GM12878 (cell line): ENCODE data around the gene PRKCD. TPM values are rescaled to one million over a fixed set of nuclear protein-coding genes. Genes with fewer than 3 reads are reported as not detected.

Experiments
- ATAC-seq: fragments of 200-7000 bp; cut with Tn5 transposase; 3 replicates; pipeline ENCODE4 v1.9.1; 2020; ENCODE audit warnings: mild to moderate bottlenecking, moderate library complexity
- BruUV-seq: library from RNA; stranded (reverse); fragments of 400-500 nt; replicated peaks from 2 replicates; lab custom pipeline; 2021; lab: Mats Ljungman, UMichigan
- CTCF ChIA-PET: fragments of 300-600 bp; sonication (Branson Sonifier 250); formaldehyde crosslinking; extraction: SDS; loops from one replicate; lab custom pipeline; 2021; ENCODE audit warnings: inconsistent platforms; lab: Yijun Ruan, JAX
- POLR2A ChIA-PET: fragments of 350-600 bp; formaldehyde crosslinking; extraction: SDS; loops from one replicate; lab custom pipeline; 2021; ENCODE audit warnings: inconsistent platforms; lab: Charles Lee
- RAD21 ChIA-PET: fragments of 300-600 bp; sonication (Branson Sonifier 250); formaldehyde crosslinking; loops from one replicate; lab custom pipeline; 2023; ENCODE audit warnings: antibody characterized with exemption; ENCODE audit not compliant: unreplicated experiment; lab: Charles Lee
- SMC1A ChIA-PET: fragments of 300-600 bp; sonication (Branson Sonifier 250); formaldehyde crosslinking; loops from one replicate; lab custom pipeline; 2023; ENCODE audit not compliant: unreplicated experiment, uncharacterized antibody; lab: Charles Lee
- DNase-seq: peaks from one replicate; pipeline ENCODE4 v3.0.0-alpha.2; 2011; ENCODE audit warnings: low read depth, low spot score
- FAIRE-seq: peaks from 3 replicates; lab custom pipeline; 2011; peaks lifted over from hg19 to GRCh38; lab: Jason Lieb, UNC
- H2AFZ ChIP-seq: 2 replicates; pipeline ENCODE4 v1.6.0; 2011; ENCODE audit warnings: low read depth, low read length, control low read depth; ENCODE audit not compliant: control insufficient read depth
- H3K27ac ChIP-seq: 2 replicates; pipeline ENCODE4 v1.5.1; 2011; ENCODE audit warnings: control low read depth; ENCODE audit not compliant: control insufficient read depth, insufficient read depth
- H3K27me3 ChIP-seq, 2 experiments: replicated peaks in 1 of 2; 2 replicates each; pipeline versions ENCODE4 v1.6.0 to v1.6.1; 2011; ENCODE audit warnings: low read length in 1 of 2; ENCODE audit not compliant: control insufficient read depth in 2 of 2, insufficient read depth in 2 of 2
- H3K36me3 ChIP-seq, 2 experiments: 2 replicates each; pipeline ENCODE4 v1.5.1; 2011; ENCODE audit warnings: low read length in 1 of 2; ENCODE audit not compliant: control insufficient read depth in 2 of 2, insufficient read depth in 2 of 2
- H3K4me1 ChIP-seq: 2 replicates; pipeline ENCODE4 v1.6.1; 2011; ENCODE audit warnings: mild to moderate bottlenecking, low read length, moderate library complexity, mixed read lengths; ENCODE audit not compliant: control insufficient read depth, insufficient read depth
- H3K4me2 ChIP-seq: 2 replicates; pipeline ENCODE4 v1.6.0; 2011; ENCODE audit warnings: control low read depth; ENCODE audit not compliant: control insufficient read depth, insufficient read depth
- H3K4me3 ChIP-seq: fragments of 200-600 bp; sonication (generic); 2 replicates; pipeline ENCODE4 v1.5.1; 2016
- H3K79me2 ChIP-seq: 2 replicates; pipeline ENCODE4 v1.6.0; 2011; ENCODE audit warnings: low read length; ENCODE audit not compliant: control insufficient read depth, insufficient read depth
- H3K9ac ChIP-seq: 2 replicates; pipeline ENCODE4 v1.8.0; 2011; ENCODE audit warnings: low read length, control low read depth, mixed read lengths; ENCODE audit not compliant: control insufficient read depth, insufficient read depth
- H3K9me3 ChIP-seq: replicated peaks from 3 replicates; pipeline ENCODE4 v1.5.1; 2011; ENCODE audit warnings: mild to moderate bottlenecking, low read length; ENCODE audit not compliant: control insufficient read depth, insufficient read depth
- H4K20me1 ChIP-seq: 2 replicates; pipeline ENCODE4 v1.6.0; 2011; ENCODE audit not compliant: control insufficient read depth, insufficient read depth
- BRCA1 ChIP-seq: IDR thresholded peaks from 2 replicates; pipeline ENCODE4 v1.6.1; 2011; ENCODE audit warnings: low read depth, low read length, improper control_type of control experiment
- LARP7 ChIP-seq: fragments of 450-650 bp; IDR thresholded peaks from 2 replicates; pipeline ENCODE4 v1.6.1; 2017; ENCODE audit warnings: mild to moderate bottlenecking
- SIX5 ChIP-seq: IDR thresholded peaks from 2 replicates; pipeline ENCODE4 v1.6.1; 2011; ENCODE audit warnings: mild to moderate bottlenecking, low read depth, low read length, moderate library complexity; ENCODE audit not compliant: severe bottlenecking
- SPI1 ChIP-seq: IDR thresholded peaks from 2 replicates; pipeline ENCODE4 v1.6.1; 2011; ENCODE audit warnings: low read depth, mild to moderate bottlenecking, low read length, moderate library complexity, borderline replicate concordance; ENCODE audit not compliant: insufficient read depth
- YY1 ChIP-seq: IDR thresholded peaks from 2 replicates; pipeline ENCODE4 v1.6.1; 2011; ENCODE audit warnings: low read depth, mild to moderate bottlenecking, low read length
- WGBS: methylation state at CpG from one replicate; pipeline ENCODE4 v1.1.6; 2016; ENCODE audit warnings: low lambda C conversion rate; ENCODE audit not compliant: insufficient replicate concordance, insufficient coverage; ENCODE audit errors: missing lambda C conversion rate; 5-methylcytosine and 5-hydroxymethylcytosine counted together
- in situ Hi-C: fragments of 300-500 bp; cut with MboI; formaldehyde crosslinking; loops from 9 replicates; pipeline ENCODE4 v1.14.3; 2018; ENCODE audit warnings: mixed read lengths
- intact Hi-C: fragments of 100-400 bp; cut with micrococcal nuclease; formaldehyde crosslinking; loops from one replicate; pipeline ENCODE4 v1.14.2; 2022; ENCODE audit not compliant: unreplicated experiment
- polyA plus RNA-seq, 11 experiments: library from polyadenylated mRNA; depleted of rRNA in 4 of 11; unstranded in 6 of 11; stranded (reverse) in 5 of 11; fragments of >200 nt; fragmentation: Nextera tagmentation in 4 of 11; fragmentation: Illumina TruSeq in 1 of 11; extraction: Ambion mirVana in 4 of 11; extraction: Trizol in 1 of 11; gene quantifications; 1 replicate in 1 of 11; 2 replicates in 10 of 11; pipeline versions ENCODE4 v1.2.1 to v1.2.3, GENCODE V29; 2011 to 2016; ENCODE audit warnings: inconsistent platforms in 2 of 11, missing spikeins in 2 of 11, low read depth in 1 of 11
- total RNA-seq, 4 experiments: library from RNA; depleted of rRNA in 3 of 4; stranded (reverse); fragments of >200 nt in 3 of 4; fragmentation: Illumina TruSeq in 1 of 4; extraction: Trizol in 1 of 4; gene quantifications; 2 replicates each; pipeline versions ENCODE4 v1.2.1 to v1.2.3, GENCODE V29; 2013 to 2021
- TF ChIP-seq, protein P1 (sequence below), 3 experiments: IDR thresholded peaks in 2 of 3; conservative IDR thresholded peaks in 1 of 3; 2 replicates each; pipeline ENCODE4 v1.5.1; 2011; ENCODE audit warnings: low read depth in 3 of 3, low read length in 3 of 3, mild to moderate bottlenecking in 3 of 3, control low read depth in 2 of 3, moderate library complexity in 2 of 3, inconsistent platforms in 1 of 3, mixed read lengths in 1 of 3; ENCODE audit not compliant: control insufficient read depth in 2 of 3, insufficient read depth in 1 of 3; ENCODE audit errors: extremely low read depth in 1 of 3
- TF ChIP-seq, protein P2 (sequence below): IDR thresholded peaks from 2 replicates; pipeline ENCODE4 v1.6.1; 2011; ENCODE audit warnings: borderline replicate concordance, low read depth, mild to moderate bottlenecking, moderate library complexity, mixed read lengths, low read length; ENCODE audit not compliant: insufficient read depth; ENCODE audit errors: extremely low read length
- TF ChIP-seq, protein P3 (sequence below): fragments of 150-350 bp; IDR thresholded peaks from 2 replicates; pipeline ENCODE4 v1.6.1; 2016; ENCODE audit warnings: low read depth, low read length
- TF ChIP-seq, protein P4 (sequence below): fragments of 450-650 bp; IDR thresholded peaks from 2 replicates; pipeline ENCODE4 v1.6.1; 2018; ENCODE audit warnings: borderline replicate concordance, mild to moderate bottlenecking; ENCODE audit not compliant: partially characterized antibody

PRKCD gene
- total and polyA plus RNA-seq, 10 of the 15 experiments (the other 5 are each of a cell fraction or from before 2014, with no cell fraction given), result 10.0 to 114 (median 42.4) TPM

DNA sequence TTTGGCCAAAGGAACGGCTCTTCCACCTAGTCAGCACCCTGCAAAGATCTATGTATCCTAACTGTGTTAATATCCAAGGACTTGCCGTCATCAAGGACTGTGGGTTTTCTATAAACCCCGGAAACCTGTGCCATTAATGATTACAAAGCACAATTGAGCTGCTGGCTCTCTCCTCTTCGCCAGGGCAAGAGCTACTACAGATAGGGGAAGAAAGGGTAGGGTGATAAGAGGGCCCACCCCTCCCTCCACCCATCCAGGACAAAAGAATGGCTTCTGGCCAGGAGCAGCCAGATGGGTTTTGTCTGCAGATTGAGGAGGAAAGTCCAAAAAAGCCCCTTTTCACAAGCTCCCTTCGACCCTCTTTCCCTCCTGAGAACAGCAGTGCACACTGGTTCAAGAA is 40.7 kb upstream of the PRKCD start (continued):
- TF ChIP-seq, protein P1, sequence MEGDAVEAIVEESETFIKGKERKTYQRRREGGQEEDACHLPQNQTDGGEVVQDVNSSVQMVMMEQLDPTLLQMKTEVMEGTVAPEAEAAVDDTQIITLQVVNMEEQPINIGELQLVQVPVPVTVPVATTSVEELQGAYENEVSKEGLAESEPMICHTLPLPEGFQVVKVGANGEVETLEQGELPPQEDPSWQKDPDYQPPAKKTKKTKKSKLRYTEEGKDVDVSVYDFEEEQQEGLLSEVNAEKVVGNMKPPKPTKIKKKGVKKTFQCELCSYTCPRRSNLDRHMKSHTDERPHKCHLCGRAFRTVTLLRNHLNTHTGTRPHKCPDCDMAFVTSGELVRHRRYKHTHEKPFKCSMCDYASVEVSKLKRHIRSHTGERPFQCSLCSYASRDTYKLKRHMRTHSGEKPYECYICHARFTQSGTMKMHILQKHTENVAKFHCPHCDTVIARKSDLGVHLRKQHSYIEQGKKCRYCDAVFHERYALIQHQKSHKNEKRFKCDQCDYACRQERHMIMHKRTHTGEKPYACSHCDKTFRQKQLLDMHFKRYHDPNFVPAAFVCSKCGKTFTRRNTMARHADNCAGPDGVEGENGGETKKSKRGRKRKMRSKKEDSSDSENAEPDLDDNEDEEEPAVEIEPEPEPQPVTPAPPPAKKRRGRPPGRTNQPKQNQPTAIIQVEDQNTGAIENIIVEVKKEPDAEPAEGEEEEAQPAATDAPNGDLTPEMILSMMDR (IDR thresholded peaks at IDR 0.05 in 2 of 3, conservative IDR thresholded peaks at IDR 0.05 in 1 of 3; ENCODE audit: control insufficient read depth in 2 of 3, extremely low read depth in 1 of 3, insufficient read depth in 1 of 3, low read depth in 3 of 3, low read length in 3 of 3), result no peak
- TF ChIP-seq, all 136 proteins: peak for 0

DNA sequence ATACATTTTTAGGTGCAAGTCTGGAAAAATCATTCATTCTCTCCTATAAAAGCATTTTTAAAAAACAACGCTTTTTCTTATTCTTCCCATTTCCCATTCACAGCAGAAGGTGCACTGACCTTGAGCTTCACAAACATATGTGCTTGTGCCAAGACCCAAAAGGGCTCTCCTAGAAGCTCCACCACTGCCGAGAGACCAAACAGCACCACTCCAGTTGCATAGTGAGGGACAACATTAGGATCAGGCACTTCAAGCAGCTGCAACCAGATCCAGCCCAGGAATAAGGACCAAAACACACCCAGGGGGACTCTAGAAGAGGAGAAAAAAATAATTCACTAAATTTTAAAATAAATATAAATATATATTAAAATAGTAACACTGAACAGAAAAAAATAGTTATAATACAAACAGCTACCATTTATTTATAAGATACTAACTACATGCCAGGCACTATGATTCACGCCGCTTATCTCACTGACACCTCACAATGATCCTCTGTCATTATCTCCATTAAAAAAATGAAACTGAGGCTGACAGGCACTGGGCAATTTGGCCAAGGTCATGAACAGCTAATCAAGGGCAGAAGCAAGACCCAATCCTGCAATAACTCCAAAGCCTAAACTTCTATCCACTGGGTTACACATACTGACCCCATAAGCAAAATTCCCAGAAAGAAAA is 38.6 kb upstream of the PRKCD start:
- SMC1A ChIA-PET, result interaction anchor here (1.1 to 1.7 kb wide), 2 partner anchors 12 to 74 kb away, joined by 4 to 9 read pairs; no protein-coding TSS in a partner anchor

More for the DNA sequence above, 38.6 kb upstream of the PRKCD start:
- FAIRE-seq, result no peak
- H3K36me3 ChIP-seq, result peaks cover 25 to 52% of the 10 kb centered on the region in 2 experiments
- WGBS, result 96% methylated on average over 4 of the region's 4 CpGs
- no peak overlapping the region for H3K4me2 ChIP-seq
- H4K20me1 ChIP-seq, result no peaks in the 10 kb centered on the region
- BruUV-seq, result no TSS peak
- H3K27me3 ChIP-seq, result no peaks in the 10 kb centered on the region
- no peaks in the 10 kb centered on the region; the same call in 1 of the 2 replicates for H3K79me2 ChIP-seq
- no peak overlapping the region for H3K9ac ChIP-seq
- TF ChIP-seq LARP7 (no peak), SPI1 (no peak), BRCA1 (no peak), SIX5 (no peak), YY1 (no peak)
- TF ChIP-seq, protein P2, sequence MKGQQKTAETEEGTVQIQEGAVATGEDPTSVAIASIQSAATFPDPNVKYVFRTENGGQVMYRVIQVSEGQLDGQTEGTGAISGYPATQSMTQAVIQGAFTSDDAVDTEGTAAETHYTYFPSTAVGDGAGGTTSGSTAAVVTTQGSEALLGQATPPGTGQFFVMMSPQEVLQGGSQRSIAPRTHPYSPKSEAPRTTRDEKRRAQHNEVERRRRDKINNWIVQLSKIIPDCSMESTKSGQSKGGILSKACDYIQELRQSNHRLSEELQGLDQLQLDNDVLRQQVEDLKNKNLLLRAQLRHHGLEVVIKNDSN, result no peak
- TF ChIP-seq, protein P3, sequence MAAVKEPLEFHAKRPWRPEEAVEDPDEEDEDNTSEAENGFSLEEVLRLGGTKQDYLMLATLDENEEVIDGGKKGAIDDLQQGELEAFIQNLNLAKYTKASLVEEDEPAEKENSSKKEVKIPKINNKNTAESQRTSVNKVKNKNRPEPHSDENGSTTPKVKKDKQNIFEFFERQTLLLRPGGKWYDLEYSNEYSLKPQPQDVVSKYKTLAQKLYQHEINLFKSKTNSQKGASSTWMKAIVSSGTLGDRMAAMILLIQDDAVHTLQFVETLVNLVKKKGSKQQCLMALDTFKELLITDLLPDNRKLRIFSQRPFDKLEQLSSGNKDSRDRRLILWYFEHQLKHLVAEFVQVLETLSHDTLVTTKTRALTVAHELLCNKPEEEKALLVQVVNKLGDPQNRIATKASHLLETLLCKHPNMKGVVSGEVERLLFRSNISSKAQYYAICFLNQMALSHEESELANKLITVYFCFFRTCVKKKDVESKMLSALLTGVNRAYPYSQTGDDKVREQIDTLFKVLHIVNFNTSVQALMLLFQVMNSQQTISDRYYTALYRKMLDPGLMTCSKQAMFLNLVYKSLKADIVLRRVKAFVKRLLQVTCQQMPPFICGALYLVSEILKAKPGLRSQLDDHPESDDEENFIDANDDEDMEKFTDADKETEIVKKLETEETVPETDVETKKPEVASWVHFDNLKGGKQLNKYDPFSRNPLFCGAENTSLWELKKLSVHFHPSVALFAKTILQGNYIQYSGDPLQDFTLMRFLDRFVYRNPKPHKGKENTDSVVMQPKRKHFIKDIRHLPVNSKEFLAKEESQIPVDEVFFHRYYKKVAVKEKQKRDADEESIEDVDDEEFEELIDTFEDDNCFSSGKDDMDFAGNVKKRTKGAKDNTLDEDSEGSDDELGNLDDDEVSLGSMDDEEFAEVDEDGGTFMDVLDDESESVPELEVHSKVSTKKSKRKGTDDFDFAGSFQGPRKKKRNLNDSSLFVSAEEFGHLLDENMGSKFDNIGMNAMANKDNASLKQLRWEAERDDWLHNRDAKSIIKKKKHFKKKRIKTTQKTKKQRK, result no peak
- TF ChIP-seq, protein P4, sequence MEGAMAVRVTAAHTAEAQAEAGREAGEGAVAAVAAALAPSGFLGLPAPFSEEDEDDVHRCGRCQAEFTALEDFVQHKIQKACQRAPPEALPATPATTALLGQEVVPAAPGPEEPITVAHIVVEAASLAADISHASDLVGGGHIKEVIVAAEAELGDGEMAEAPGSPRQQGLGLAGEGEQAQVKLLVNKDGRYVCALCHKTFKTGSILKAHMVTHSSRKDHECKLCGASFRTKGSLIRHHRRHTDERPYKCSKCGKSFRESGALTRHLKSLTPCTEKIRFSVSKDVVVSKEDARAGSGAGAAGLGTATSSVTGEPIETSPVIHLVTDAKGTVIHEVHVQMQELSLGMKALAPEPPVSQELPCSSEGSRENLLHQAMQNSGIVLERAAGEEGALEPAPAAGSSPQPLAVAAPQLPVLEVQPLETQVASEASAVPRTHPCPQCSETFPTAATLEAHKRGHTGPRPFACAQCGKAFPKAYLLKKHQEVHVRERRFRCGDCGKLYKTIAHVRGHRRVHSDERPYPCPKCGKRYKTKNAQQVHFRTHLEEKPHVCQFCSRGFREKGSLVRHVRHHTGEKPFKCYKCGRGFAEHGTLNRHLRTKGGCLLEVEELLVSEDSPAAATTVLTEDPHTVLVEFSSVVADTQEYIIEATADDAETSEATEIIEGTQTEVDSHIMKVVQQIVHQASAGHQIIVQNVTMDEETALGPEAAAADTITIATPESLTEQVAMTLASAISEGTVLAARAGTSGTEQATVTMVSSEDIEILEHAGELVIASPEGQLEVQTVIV, result no peak
- TF ChIP-seq, all 136 proteins: peak for 0
- Histone ChIP-seq H3K27ac (no peak overlapping the region), H3K4me1 (no peaks in the 10 kb centered on the region), H2AFZ (no peak overlapping the region), H3K4me3 (no peak overlapping the region), H3K9me3 (no peaks in the 10 kb centered on the region)
- DNase-seq (no peak), ATAC-seq (no peak)
- in situ Hi-C loops (no loop called here), intact Hi-C loops (no loop called here)
- ChIA-PET RAD21 (interaction anchor here (0.7 kb wide), 1 partner anchor 8 kb away, joined by 3 read pairs; no protein-coding TSS in a partner anchor), POLR2A (interaction anchor here (1.5 kb wide), 1 partner anchor 74 kb away, joined by 4 read pairs; no protein-coding TSS in a partner anchor), CTCF (interaction anchor here (0.8 to 16.5 kb wide), 7 partner anchors 8 to 164 kb away, joined by 3 to 303 read pairs (median 7); partner anchors contain the start of gene PRKCD)
